Midbrain (tissue), 1 donor: ENCODE measurements around the gene TEAD4.

Source experiments
- DNase-seq: peaks from one replicate; lab custom pipeline; 2025; lab: John Stamatoyannopoulos, UW

Gene TEAD4

DNA sequence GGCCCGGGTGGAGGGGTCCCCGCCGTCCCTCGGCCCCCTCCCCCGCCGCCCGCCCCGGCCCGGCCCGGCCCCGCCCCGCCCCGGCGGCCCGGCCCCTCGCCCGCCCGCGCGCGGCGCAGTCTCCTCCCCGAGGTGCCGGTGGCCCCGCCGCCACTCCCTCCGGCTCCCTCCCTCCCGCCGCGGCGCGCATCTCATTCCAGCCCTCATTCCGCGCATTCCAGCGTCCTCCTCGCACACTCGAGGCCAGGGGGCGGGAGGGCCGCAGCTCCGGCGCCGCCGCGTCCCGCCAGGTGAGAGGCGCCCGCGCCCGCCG, at the start of gene TEAD4:
Gene TEAD4, plus strand, starts transcription at position 206 of the 313 bp plus-strand sequence.
- DNase-seq, result no peak

DNA sequence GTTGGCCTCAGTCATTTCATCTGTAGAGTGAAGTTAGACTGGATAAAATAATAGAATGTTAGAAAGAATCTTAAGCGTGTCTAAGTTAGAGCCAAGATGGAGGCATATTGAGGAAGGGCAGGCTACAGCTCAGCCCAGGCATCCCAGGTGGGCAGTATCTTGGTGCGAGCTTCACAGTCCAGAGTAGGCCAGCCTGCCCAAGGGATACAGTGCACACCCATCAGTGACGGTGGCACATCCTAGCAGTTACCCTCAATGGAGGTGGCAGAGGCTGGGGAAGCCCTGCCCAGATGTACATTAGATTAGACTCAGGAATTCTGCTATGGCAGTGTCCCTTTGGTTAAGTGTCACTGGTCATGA, 47.0 kb upstream of the TEAD4 start:
- no peak for DNase-seq

DNA sequence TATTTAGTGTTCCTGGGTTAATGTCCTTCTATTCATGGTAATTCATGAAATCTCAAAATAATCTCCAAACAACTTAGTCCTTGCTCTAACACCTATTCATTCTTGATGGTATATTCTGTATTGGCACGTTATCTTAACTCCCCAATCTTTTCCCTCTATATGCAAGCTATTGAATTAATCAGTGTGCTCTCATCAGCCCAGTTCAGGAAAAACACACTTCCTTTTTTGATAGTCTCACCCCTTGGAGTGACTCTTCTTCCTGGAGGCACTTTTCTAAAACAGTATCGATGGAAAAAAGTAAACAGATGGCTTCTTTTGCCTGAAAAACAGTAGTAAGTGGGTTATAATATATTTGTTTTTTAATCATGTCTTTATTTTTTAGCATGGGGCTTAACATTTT, 39.9 kb upstream of the TEAD4 start:
- no peak for DNase-seq

DNA sequence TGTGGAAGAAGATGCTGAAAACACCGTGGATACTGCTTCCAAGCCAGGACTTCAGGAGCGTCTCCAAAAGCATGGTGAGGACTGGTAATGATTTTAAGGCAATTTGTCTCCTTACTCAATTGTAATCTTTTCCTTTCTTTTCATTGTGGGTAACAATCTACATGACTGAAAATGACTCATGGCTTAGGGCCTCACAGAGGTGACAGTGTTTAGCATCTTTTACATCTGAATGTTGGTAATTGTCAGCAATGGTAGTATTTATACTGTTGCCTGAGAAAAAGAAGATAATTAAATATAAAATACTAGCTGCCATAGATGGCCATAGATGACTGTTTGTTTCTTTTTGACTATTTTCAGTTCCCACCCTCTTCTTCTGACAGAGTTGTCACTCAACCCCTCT, 36.9 kb upstream of the TEAD4 start:
- DNase-seq, result no peak

DNA sequence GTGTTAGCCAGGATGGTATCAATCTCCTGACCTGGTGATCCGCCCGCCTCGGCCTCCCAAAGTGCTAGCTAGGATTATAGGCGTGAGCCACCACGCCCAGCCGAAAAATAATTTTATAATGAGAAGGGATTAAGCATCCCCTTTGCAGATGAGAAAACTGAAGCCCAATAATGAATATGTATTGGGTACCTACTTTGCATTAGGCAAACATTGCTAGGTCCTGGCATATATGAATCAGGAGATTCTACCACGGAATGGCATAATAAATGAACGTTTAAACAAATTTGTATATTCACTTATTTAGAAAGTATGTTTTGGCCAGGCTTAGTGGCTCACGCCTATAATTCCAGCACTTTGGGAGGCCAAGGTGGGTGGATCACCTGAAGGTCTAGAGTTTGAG, 36.1 kb upstream of the TEAD4 start:
- DNase-seq, result no peak

DNA sequence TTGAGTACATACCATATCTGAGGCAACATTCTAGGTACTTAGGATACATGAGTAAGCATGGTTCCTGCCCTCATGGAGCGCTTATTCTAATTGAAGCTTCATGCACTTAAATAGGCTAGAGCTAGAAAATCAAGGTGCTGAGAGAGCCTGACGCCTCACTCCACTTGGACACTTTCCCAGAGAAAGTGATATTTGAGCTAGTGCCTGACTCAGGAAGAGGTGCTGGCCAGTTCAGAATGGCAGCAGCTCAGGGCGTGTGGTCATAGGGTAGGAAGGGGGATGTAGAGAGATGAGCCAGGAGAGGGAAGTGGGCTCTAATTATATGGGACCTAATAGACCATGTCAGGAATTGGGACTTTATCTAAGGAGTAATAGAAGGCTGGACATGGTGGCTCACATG, 35.2 kb upstream of the TEAD4 start:
- DNase-seq, result no peak

DNA sequence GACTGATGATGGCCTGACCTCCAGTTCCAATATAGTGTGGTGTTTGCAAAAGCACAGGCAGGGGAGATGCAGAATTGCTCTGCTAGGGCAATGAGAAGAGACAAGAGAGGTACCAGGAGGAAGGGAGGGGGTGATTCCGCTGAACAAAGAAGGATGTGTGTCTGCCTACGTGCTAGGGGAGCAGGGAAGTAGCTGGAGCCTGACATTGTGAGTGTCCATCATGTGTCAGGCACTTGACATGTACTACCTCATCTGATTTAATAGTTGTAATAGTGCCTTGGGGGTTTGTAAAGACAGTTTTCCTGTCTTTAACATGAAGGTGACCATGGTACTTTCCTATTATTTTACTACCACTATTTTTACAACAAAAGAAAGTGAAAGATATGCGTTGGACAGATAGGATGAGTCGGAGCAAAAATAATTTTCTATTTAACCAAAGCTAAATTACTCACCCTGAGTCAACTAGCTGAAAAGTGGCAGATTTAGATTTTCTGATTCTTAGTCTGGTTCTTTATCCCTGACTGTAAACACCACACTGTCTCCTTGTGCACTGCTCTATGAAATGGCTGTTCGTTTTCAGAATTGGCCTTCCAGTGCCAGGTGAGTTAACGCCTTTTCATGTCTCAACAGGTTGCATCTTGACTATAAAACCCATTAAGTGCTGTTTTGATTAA, 33.7 kb upstream of the TEAD4 start:
- DNase-seq, result no peak

DNA sequence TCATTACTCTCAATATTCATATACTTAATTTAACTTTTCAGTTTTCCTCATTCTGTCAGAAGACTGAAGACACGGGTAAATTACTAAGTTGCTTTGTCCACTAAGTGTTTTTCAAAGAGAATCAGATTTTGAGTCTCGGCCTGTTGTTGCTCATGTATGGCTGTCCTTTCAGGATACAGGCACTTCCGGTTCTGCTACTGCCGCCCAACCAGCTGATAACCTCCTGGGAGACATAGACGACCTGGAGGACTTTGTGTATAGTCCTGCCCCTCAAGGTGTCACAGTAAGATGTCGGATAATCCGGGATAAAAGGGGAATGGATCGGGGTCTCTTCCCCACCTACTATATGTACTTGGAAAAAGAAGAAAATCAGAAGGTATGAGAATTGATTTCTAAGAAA, 28.3 kb upstream of the TEAD4 start:
- no peak for DNase-seq

DNA sequence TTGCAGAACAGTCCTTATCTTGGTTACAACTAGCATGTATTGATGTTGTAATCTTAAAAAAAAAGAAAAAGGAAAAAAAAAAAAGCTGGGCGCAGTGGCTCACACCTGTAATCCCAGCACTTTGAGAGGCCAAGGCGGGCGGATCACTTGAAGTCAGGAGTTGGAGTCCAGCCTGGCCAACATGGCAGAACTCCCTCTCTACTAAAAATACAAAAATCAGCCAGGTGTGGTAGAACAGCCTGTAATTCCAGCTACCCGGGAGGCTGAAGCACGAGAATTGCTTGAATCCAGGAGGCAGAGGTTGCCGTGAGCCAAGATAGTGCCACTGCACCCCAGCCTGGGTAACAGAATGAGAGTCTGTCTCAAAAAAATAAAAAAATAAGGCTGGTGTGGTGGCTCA, 25.6 kb upstream of the TEAD4 start:
- no peak for DNase-seq

DNA sequence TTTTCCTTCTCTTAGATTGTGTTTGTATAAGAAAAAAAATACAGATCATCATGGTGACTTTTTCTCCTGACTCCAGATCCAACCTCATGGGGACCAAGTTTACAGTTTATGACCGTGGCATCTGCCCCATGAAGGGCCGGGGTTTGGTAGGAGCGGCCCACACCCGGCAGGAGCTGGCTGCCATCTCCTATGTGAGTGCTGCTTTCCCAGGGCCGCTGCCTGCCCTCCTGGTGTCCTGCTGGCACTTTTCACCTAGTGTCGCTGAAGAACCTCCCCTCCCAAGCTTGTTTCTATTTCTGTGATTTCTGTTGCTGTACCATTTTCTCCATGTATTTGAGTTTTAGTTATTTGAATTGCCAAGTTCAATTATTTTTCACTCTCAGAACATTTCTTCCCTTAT, 24.8 kb upstream of the TEAD4 start:
- DNase-seq, result no peak

DNA sequence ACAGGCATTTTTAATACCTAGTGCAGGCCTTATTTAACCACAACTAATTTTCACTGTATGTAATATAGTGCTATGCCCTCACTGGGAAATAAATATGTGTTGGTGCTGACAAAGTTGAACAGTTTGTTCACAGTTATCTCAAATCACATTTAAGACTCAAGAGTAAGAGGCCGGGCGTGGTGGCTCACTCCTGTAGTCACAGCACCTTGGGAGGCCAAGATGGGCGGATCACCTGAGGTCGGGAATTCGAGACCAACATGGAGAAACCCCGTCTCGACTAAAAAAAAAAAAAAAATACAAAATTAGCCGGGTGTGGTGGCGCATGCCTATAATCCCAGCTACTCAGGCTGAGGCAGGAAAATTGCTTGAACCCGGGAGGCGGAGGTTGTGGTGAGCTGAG, 22.9 kb upstream of the TEAD4 start:
- no peak for DNase-seq

DNA sequence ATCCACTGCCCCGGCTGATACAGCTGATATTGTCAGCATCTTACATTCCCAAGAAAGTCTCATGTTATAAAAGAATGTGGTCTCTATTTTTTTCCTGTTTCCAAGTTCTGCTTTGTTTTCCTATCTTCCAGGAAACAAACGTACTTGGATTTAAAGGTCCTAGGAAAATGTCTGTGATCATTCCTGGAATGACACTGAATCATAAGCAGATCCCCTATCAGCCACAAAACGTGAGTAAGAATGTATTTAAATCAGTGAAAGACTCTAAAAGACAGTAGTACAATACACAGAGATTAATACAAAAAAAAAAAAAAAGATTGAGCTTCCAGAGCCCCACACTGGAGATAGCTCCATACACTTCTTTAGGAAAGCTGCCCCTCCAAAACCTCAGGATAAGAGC, 21.7 kb upstream of the TEAD4 start:
- DNase-seq, result no peak

DNA sequence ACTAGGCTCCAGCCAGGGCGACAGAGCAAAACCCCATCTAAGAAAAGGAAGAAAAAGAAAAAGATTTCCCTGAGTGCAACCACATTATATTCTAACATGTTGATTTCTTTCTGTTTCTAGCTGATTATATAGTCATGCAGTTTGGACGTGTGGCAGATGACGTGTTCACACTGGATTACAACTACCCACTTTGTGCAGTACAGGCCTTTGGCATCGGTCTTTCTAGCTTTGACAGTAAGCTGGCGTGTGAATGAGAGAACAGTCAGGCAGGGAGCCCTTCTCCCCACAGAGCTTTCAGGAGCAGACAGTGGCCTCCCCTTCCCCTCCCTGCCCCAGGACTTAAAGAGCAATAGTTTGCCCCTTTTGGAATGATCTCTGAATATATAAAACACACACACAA, 20.0 kb upstream of the TEAD4 start:
- DNase-seq, result no peak

DNA sequence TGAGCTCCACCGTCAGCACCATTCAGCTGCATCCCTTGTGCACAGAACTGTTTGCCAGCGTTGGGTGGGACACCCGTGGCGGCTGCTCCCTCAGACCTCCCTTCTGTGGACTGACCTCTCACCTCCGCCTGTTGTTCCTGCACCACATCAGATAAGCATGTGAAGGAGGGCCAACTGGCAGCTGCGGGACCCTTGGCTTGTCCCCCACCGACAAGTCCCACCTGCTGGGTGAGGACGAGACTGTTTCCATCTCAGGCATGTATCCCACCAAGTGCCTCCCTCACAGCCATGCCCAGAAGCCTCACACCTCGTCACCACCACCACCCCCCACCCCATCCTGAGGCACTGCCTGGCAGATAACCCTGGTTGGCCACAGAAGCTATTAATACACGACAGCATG, 18.6 kb upstream of the TEAD4 start:
- no peak for DNase-seq

DNA sequence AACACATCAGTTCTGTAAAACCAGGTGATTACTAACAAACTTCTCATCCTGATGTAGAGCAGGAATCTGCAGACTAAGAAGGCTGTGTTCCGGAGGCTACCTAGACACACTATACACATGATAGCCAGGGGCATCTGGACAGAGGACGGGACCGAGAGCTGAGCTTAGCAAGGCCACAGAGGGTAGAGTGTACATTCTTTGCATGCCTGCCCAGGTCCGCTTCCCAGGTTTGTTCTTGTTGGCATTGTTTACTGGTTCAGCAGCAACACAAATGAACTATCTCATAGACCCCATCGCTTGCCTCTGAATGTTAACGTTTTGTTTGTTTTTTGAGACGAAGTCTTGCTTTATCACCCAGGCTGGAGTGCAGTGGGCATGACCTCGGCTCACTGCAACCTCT, 17.7 kb upstream of the TEAD4 start:
- no peak for DNase-seq

DNA sequence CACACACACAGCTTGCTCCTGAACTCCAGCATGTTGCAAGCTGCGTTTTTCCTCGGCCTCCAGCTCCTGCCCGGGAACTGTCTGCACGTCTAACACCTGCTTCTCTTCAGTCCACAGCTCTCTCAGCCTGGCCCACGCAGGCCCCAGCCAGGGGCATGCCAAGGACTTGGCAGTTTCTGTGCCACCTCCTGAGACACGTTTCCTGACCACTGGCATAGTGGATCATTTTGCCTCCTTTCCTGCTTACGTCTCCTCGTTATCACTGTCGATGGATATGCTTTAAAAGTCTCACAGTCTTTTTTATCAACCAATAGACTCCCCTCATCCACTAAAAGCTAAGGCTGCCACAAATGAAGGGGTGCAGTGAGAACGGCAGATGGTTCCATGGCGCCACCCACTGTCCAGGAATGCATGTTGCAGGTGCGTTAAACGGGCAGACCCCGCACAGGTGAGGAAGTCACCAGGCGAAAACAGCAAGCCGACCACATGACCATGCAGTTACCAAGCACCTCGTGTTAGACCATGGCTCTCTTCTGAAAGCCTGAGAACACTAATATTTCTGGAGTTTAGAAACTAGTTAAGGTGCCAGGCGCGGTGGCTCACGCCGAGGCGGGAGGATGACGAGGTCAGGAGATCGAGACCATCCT, 14.7 kb upstream of the TEAD4 start:
- peak; percentile 26 for DNase-seq

DNA sequence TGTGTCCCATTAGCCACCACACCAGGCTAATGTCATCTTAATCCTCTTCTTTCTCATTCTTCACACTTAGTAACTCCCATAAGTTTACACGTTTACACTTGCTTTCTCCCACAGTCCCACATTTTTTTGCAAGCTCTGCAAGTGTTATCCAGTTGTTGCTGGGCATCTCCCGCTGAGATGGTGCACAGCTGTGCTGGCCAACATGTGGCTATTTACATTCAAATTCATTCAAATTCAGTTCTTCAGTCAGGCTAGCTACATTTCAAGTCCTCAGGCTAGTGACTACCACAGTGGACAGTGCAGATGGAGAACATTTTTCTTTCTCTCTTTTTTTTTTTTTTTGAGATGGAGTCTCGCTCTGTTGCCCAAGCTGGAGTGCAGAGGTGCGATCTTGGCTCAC, 9.8 kb upstream of the TEAD4 start:
- no peak for DNase-seq

DNA sequence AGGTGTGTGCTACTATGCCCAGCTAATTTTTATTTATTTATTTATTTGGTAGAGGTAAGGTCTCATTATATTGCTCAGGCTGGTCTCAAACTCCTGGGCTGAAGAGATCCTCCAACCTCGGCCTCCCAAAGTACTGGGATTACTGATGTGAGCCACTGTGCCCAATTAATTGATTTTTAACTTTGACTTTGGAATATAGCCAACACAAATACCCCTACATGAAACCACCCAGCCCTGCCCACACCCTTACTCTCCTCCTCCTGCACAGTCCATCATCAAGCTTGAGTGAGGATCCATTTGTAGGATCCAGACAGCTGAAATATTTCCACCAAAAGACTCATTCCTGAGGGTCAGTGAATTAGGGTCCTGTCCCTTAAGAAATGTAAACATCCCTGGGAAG, 3.3 kb upstream of the TEAD4 start:
- DNase-seq, result no peak

DNA sequence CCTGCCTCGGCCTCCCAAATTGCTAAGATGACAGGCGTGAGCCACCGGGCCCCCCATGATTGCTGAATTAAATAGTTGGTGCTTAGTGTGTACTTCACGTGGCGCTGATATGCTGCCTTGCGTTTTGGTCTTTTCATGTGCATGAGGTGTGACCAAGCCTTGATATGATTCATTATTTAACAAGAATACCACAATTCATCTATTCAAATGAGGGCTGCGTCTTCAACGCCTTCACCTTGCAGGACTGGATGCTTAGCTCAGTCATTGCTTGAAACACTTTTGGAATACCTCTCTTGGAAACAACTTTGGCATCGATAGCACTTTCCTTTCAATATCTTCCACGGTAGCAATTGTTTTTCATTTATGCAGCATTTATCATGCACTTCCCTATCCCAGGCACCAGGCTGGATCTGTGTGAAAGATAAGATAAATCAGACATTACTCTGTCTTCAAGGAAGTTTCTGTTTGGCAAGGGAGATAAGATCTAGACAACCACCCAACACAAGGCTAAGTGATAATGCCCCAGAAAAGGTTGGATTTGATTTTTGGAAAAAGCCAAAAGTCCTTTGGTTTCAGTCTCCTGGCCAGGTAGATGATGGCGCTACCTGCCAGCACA, 1.3 kb upstream of the TEAD4 start:
- DNase-seq, result no peak

DNA sequence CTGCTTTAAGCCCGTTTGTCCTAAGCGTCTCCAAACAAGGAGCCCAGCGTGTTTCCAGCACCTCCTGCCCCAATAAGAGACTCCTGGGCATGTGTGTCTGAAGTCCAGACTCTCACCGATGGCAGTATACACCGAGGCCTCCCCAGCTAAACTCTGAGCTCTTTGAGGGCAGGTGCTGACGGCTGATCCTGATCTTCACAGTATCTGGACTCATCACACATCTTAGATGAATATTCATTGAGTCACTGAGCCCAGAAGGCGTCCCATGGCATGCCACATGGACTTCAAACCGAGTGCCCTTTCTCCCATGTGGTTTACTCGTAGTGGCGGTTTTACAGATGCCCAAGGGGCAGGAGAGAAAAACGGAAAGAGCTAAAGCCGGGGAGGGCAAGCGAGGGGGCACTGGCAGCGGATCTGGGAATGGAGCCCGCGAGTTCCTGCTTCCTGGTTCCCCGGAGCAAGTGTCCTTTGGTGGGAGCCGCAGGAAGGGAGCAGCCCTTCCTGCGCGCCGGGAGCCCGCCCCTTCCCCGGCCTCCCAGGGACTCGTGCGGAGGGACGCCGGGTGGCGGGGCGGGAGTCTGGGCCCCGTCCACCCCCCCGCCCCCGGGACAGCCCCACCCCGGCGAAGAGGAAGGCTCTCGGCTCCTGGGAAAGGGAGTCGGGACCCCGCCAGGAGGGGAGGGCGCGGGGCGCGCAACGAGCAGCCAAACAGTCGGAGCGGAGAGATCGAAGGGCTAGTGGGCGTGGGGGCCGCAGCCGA, 585 bp upstream of the TEAD4 start:
- DNase-seq, result no peak

DNA sequence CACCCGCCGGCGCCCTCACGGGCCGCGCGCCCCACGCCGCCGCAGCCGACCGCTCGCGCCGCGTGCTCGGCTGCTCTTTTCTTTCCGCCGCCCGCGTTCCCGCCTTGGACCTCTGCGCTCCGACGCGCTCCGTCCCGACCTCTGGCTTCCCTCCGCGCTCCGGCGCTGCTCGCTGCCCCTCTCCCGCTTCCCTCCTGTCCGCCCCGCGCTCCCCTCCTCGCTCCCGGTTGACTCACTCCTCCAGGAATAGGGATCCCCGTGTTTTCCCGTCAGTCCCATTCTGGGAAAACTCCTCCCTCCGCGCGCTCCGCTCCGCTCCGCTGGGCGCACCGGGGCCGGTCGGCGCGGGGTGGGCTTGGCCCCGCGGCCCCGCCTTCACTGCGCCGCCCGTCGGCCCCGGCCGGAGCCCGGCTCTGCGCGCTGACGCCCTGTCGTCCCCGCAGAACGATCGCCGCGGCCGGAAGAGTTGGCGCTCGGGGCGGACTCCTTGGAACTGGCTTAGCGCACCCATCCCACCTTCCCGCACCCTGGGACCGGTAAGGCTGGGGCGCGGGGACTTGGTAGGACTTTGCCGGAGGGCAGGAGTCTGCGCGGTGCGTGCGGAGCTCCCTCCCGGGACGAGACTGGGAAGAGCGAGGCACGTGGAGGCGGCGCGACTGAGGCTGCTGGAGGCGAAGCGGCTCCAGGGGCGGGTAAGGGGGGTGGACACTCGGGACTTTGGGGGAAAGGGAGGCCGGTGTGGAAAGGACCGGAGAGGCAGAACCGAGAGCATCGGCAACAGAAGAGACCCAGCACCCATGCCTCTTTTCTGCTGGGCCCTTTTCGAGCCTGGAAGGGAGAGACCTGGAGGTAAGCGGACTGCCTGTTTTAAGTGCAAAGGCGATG, 550 bp downstream of the TEAD4 start:
- no peak for DNase-seq

DNA sequence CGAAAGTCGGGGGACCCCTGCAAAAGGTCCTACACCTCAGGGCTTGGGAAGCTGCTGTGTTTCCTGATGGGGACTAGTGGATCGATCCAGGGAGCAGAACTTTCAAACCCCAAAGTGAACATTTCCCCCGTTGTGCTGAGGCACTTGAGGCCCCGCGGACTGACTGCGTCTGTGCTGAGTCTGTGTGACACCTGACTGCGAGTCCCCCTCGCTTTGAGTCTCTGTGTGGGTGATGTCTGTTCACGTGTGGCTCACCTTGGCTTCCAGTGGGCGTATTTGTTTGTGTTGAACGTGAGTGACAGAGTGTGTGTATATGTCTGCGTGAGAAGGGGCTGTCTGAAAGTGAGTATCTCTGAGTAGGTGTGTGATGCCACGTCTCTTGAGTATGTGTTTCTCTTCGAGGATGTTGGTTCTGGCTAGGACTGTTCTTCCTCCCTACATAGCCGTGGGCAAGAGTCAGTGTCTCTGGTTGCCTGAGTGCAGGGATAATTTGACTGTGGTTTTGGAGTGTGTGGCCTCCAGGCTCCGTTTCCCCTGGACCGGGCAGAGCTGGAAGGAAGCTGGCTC, 1.3 kb downstream of the TEAD4 start:
- no peak for DNase-seq
